Rectal smooth muscle tissue (tissue), 1 donor: ENCODE results near the gene OTUB2.

Experiments used
- H3K27ac ChIP-seq: one replicate; pipeline ENCODE4 v1.7.0; 2013; ENCODE audit warnings: low read depth, low read length, inconsistent platforms
- H3K27me3 ChIP-seq: one replicate; pipeline ENCODE4 v1.7.0; 2013; ENCODE audit warnings: low read length; ENCODE audit not compliant: control insufficient read depth, insufficient read depth
- H3K36me3 ChIP-seq: one replicate; pipeline ENCODE4 v1.7.0; 2013; ENCODE audit warnings: low read length; ENCODE audit not compliant: control insufficient read depth, insufficient read depth
- H3K4me1 ChIP-seq: one replicate; pipeline ENCODE4 v1.7.0; 2013; ENCODE audit warnings: low read length; ENCODE audit not compliant: control insufficient read depth, insufficient read depth
- H3K4me3 ChIP-seq: one replicate; pipeline ENCODE4 v1.7.0; 2013; ENCODE audit warnings: low read length
- H3K9ac ChIP-seq: one replicate; pipeline ENCODE4 v1.7.0; 2013; ENCODE audit warnings: low read length

The OTUB2 gene

GRCh38 chr14:93987376-93987775 is 38.8 kb upstream of the OTUB2 start:
- Histone ChIP-seq H3K9ac (no peak overlapping the region), H3K27ac (no peak overlapping the region), H3K27me3 (no peaks in the 10 kb centered on the region), H3K36me3 (no peaks in the 10 kb centered on the region), H3K4me3 (no peak overlapping the region), H3K4me1 (peaks cover 21% of the 10 kb centered on the region)

GRCh38 chr14:93987815-93988476 is 38.2 kb upstream of the OTUB2 start:
- H3K4me3 ChIP-seq = no peak overlapping the region
- H3K9ac ChIP-seq = no peak overlapping the region
- H3K27me3 ChIP-seq = no peaks in the 10 kb centered on the region
- no peaks in the 10 kb centered on the region for H3K36me3 ChIP-seq
- H3K4me1 ChIP-seq = peaks cover 19% of the 10 kb centered on the region
- no peak overlapping the region for H3K27ac ChIP-seq

GRCh38 chr14:93989939-93990338 is 36.2 kb upstream of the OTUB2 start:
- H3K27ac ChIP-seq = no peak overlapping the region
- H3K27me3 ChIP-seq = no peaks in the 10 kb centered on the region
- peaks cover 21% of the 10 kb centered on the region for H3K4me1 ChIP-seq
- H3K4me3 ChIP-seq = no peak overlapping the region
- no peak overlapping the region for H3K9ac ChIP-seq
- H3K36me3 ChIP-seq = no peaks in the 10 kb centered on the region

- H3K4me3 ChIP-seq = no peak overlapping the region
- H3K27ac ChIP-seq = no peak overlapping the region
- peaks cover 4% of the 10 kb centered on the region for H3K27me3 ChIP-seq
- H3K36me3 ChIP-seq = no peaks in the 10 kb centered on the region
- peaks cover 24% of the 10 kb centered on the region for H3K4me1 ChIP-seq
- H3K9ac ChIP-seq = no peak overlapping the region
These were observed 34.9 kb upstream of the OTUB2 start for GRCh38 chr14:93991212-93991611.

GRCh38 chr14:93991649-93992048 is 34.5 kb upstream of the OTUB2 start:
- H3K9ac ChIP-seq = no peak overlapping the region
- H3K36me3 ChIP-seq = no peaks in the 10 kb centered on the region
- H3K27ac ChIP-seq = no peak overlapping the region
- H3K27me3 ChIP-seq = peaks cover 4% of the 10 kb centered on the region
- H3K4me3 ChIP-seq = no peak overlapping the region
- peaks cover 24% of the 10 kb centered on the region for H3K4me1 ChIP-seq

GRCh38 chr14:93993382-93993781 is 32.8 kb upstream of the OTUB2 start:
- H3K4me1 ChIP-seq = peaks cover 16% of the 10 kb centered on the region
- no peaks in the 10 kb centered on the region for H3K36me3 ChIP-seq
- H3K4me3 ChIP-seq = no peak overlapping the region
- H3K27me3 ChIP-seq = peaks cover 4% of the 10 kb centered on the region
- peak overlapping the region; percentile 84 for H3K27ac ChIP-seq
- H3K9ac ChIP-seq = no peak overlapping the region

- no peak overlapping the region for H3K9ac ChIP-seq
- H3K27ac ChIP-seq = peak overlapping the region; percentile 84
- H3K4me1 ChIP-seq = peaks cover 16% of the 10 kb centered on the region
- H3K27me3 ChIP-seq = peaks cover 4% of the 10 kb centered on the region
- H3K4me3 ChIP-seq = no peak overlapping the region
- no peaks in the 10 kb centered on the region for H3K36me3 ChIP-seq
These were observed 31.0 kb upstream of the OTUB2 start for GRCh38 chr14:93994919-93995682.

GRCh38 chr14:93996130-93996695 is 29.9 kb upstream of the OTUB2 start:
- Histone ChIP-seq H3K4me1 (peaks cover 20% of the 10 kb centered on the region), H3K4me3 (no peak overlapping the region), H3K36me3 (no peaks in the 10 kb centered on the region), H3K27ac (peak overlapping the region; percentile 84), H3K9ac (no peak overlapping the region), H3K27me3 (peaks cover 4% of the 10 kb centered on the region)

GRCh38 chr14:93997082-93997481 is 29.1 kb upstream of the OTUB2 start, which contains the start of gene CCDC197:
Gene CCDC197, plus strand, starts transcription at chr14:93997301. Its CDS starts 831 bp downstream, at chr14:93998132.
- peak within 1 kb of the TSS; percentile 84 for H3K27ac ChIP-seq
- H3K9ac ChIP-seq = no peak within 1 kb of the TSS
- H3K27me3 ChIP-seq = peaks cover 4% of the 10 kb centered on the region
- peaks cover 28% of the 10 kb centered on the region for H3K4me1 ChIP-seq
- H3K36me3 ChIP-seq = no peaks in the 10 kb centered on the region
- no peak within 1 kb of the TSS for H3K4me3 ChIP-seq

GRCh38 chr14:93997916-93998870 is 27.9 kb upstream of the OTUB2 start:
- Histone ChIP-seq H3K9ac (no peak overlapping the region), H3K4me1 (peaks cover 28% of the 10 kb centered on the region), H3K27ac (no peak overlapping the region), H3K36me3 (no peaks in the 10 kb centered on the region), H3K27me3 (peaks cover 4% of the 10 kb centered on the region), H3K4me3 (no peak overlapping the region)

GRCh38 chr14:93998871-93999403 is 27.2 kb upstream of the OTUB2 start:
- Histone ChIP-seq H3K27me3 (peaks cover 4% of the 10 kb centered on the region), H3K9ac (no peak overlapping the region), H3K36me3 (no peaks in the 10 kb centered on the region), H3K4me1 (peaks cover 28% of the 10 kb centered on the region), H3K27ac (no peak overlapping the region), H3K4me3 (no peak overlapping the region)
